GM18511 (cell line): Measurements from ENCODE around the gene ACIN1.

Source experiments
- ATAC-seq: cut with Tn5 transposase; IDR thresholded peaks from one replicate; pipeline ENCODE4 v1.9.1; 2021; ENCODE audit warnings: mild to moderate bottlenecking, moderate library complexity; ENCODE audit not compliant: unreplicated experiment

ACIN1 gene

DNA sequence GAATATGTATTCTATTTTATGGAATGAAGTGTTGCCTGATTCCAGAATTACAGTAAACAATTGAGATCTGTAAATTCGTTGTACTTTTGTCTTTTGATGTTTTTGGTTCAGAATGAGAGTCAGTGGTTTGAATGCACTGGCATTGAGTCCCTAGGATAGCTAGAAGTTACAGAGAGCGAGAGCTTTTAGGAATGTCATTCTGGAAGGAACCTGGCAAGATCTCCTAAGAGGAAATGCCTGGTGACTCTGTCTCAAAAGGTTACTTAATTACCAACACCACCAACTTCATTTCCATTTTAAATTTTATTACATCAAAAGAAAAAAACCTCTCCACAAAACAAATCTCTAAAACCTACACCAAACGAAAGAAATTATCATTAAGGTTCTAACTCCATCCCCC, 30.1 kb upstream of the ACIN1 start:
- no peak for ATAC-seq

- no peak for ATAC-seq
Measured at GRCh38 chr14:23124337-23124954, 29.5 kb upstream of the ACIN1 start.

- ATAC-seq, result no peak
Measured at GRCh38 chr14:23123419-23123818, 28.5 kb upstream of the ACIN1 start.

DNA sequence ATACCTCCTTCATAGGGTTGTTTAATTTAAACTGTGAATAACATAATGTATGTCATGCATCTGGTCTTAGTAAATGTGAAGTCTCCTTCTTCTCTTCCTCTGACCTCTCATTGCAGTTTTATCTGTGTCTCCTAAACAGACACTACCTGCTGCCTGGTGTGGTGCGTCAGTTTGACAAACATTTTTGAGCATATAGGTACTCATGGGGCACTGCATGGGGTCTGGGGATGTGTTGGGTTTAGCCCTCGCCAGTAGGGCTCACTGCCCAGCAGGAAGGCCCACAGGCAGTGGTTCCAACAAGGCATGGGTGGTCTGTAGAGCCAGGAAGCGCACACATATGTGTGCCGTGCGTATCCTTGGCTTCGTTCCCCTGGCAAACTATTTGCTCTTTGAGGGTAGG, 27.1 kb upstream of the ACIN1 start:
- no peak for ATAC-seq

- peak; percentile 68 for ATAC-seq
Measured at GRCh38 chr14:23121361-23121771, 26.4 kb upstream of the ACIN1 start.

DNA sequence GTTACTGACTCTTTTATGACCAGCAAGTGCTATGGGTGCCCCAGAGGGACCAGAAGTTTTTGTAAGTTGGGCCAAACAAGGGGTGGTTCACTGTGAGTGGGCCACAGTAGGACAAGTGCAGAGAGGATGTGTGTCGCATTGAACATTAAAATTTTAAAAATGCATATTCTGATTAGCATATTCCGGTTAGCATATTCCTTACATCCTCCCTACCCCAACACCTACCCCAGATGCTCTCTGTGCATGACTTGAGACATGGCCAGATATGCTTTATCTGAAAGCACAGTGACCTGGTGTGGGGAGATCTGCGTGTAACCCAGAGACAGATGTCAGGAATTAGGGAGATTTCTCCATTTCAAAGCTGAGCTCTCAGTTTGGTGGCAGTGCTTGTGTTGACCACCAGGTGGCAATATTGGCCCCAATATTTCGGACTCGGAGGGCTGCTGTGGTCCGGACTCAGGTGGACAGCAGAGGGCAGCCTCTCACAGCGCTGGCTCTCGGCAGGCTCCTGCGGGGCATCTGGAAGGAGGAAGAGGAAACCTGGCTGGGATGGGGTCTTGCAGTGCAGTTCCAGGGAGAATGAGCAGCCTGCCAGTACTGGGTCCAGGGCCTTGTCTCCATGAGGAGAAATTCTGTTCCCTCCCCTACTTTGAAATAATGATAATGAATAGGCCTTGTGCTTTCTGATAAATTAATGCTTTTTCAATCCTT, 25.8 kb upstream of the ACIN1 start:
- peak; percentile 83 for ATAC-seq

DNA sequence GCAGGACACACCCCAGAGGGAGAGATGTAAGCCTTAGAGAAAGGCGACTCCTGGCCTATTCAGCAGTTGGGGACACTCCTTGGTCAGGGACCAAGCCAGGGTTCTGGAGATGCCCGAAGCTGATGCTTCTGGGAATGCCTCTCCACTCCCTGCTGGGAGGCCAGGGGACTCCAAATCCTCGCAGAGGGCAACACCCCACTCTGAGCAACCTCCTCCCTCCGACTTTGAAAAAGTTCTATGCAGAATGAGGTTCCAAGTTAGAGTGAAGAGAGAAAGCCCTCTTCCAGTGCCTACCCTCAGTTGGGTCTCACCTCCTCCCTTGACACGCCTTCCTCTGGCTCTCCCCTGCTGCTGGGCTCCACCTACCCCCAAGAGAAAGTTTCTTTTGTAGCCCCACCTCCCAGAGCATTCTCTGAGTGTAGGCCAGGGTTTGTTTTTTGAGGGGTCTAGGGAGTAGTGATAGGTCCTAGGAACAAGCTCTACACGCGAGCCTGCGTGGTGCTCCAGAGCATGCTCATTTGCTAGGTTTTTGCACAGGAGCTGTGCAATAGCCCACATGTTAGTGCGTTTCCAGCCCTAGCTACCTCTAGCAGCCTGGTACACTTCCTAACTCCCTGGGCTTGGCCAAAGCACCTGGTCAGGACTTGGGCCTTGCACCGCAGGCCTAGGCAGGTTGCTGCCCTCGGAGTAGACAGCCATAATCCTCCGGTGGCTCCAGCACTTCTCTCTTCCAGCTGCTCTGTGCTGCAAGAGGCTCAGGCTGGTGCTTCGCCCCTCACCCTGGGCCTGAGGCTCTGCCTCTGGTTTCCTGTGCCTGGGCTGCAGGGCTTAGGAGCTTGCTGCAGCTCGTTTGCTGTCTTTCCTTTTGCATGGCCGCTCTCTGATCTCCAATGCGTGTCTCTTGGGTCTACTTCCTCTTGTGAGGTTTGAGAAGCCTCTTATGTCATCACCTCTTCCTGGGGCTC, 24.7 kb upstream of the ACIN1 start:
- ATAC-seq, result no peak

DNA sequence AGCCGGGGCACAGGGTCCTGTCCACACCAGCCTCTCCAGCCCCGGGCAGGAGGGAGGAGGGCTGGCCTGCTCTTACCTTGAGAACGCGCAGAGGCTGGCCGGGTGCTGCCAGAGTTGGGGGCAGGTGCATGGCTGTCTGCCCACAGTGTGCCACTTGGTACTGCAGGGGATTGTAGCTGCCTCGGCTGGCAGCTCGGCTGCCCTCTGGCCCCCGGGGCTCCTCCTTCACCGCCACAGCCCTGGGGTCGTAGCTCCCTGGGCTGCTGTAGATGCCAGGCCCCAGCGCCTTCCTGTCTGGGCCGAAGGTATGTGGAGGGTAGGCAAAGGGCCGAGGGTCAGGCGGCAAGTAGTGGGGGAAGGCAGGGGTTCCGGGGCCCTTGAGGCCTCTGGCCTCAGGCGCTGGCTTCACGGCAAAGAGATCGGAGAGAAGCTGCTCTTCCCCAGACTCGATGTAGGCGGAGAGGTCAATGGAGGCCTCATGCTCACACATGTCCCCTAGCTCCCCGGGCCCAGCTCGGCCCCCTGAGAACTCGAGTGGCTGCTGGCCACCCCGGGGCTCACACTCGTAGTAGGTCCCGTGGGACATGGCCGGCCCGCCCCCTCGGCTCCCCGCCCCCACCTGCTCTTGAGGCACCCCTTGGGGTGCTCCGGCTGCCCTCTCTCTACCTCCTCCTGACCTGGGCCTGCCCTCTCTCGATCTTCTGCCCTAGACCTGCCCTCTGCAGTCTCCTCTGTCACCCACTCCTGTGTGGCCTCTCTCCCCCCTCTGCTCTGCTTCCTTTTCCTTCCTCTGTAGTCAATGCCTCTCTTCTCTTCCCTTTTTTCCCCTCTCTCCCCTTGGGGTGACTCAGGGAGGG, 23.8 kb upstream of the ACIN1 start, which contains the start of gene CEBPE:
Gene CEBPE, minus strand, starts transcription at position 750 of the 857 bp plus-strand sequence. Its CDS starts 164 bp downstream, at position 586.
- no peak for ATAC-seq

DNA sequence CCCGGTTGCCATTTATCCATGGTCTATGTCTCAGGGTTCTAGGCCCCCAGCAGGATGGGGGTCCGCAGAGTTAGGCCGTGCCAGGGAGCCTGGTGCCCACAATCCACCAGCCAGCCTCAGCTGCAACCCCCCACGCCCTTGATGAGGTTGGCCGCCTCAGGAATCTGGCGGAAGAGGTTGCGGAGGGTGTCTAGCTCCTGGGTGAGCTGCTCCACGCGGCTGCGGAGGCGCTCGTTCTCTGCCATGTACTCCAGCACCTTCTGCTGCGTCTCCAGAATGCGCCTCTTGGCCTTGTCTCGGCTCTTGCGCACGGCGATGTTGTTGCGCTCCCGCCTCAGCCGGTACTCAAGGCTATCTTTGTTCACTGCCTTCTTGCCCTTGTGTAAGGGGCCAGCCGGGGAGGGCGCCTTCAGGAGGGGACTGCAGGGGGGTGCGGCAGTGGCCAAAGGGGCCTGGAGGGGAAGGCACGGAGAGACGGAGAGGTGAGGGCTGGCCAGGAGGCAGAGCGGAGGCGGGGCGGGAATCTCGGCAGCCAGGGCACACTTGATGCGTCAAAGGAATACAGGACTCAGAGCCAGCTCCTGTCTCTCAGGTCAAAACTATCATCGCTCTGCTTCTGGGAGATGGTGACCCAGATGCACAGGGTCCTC, 22.6 kb upstream of the ACIN1 start:
- ATAC-seq, result no peak

DNA sequence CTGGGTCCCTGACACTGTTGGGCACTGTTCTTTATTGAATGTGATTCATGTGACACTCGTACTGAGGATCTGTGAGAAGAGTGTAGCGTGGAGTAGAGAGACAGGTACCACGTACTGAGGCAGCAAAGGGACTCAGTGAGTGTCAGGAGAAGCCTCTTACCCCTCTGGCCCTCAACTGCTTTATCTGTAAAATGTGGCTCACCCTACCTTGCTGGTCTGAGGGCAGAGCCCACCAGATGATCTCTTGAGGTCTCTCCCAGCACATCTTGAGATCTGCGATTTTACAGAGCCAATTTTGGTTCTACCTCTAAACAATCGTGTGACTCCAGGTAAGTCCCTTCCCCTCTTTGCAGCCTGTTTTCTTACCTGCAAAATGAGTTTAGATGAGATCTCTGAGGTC, 21.0 kb upstream of the ACIN1 start:
- ATAC-seq, result no peak

- ATAC-seq, result no peak
Measured at GRCh38 chr14:23115039-23115731, 20.2 kb upstream of the ACIN1 start.

- ATAC-seq, result no peak
Measured at GRCh38 chr14:23114669-23115038, 19.7 kb upstream of the ACIN1 start.

DNA sequence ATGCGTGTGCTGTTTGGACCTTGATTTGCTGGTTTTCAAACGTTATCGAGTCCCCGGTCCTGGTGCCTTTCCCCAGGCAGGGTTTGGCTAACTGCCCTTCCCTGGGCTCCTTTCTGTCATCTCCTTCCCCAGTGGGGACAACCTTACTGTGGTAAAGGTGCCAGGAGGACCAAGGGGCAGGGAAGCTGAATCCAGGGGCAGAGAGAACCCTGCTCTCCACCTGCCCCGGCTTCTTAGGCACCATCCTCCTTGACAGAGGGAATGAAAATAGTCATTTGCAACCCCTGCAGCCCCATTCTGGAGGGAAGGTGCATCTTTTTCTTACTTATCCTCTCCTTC, 19.2 kb upstream of the ACIN1 start:
- no peak for ATAC-seq

DNA sequence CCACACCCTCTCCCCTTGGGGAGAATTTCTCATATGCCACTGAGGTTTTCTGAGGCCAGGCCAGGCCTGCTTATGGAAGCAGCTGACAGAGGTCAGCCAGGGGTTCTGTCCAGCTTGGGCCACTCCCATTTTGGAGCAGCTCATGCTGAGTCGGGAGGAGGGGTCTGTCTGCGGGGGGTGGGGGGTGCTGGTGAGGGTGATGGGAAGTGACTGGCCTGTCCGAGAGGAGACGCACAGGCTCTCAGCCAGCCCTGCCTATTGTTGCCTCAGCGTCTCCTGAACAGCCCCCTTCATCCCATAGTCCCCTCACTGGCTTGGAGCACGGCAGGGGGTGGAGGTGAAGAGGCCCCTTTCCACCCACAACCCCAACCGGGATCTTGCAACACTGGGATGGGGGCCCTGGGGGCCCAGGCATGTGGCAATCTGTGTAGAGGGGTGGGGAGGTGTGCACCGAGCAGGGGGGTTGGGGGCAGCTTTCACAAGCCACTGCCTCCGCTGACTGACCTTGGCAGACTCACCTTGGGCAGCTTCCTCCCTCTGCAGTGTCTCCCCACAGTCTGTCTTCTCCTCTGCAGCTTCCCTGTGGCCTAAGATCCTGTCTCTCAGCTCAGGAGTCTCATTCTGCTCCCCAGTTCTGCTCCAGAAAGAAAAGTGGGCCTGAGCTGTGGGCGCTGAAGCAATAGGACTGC, 18.6 kb upstream of the ACIN1 start:
- no peak for ATAC-seq

GRCh38 chr14:23112359-23113178, 17.6 kb upstream of the ACIN1 start:
- no peak for ATAC-seq

- ATAC-seq, result no peak
Measured at GRCh38 chr14:23110579-23111365, 15.8 kb upstream of the ACIN1 start.

GRCh38 chr14:23109769-23110168, 14.8 kb upstream of the ACIN1 start:
- ATAC-seq, result no peak
